Liver (tissue), 9 donors: ENCODE data around the gene TUFM. TPM values are rescaled to one million over a fixed set of nuclear protein-coding genes. Genes with fewer than 3 reads are reported as not detected.

ENCODE experiments used
- DNase-seq: peaks from one replicate; pipeline ENCODE4 v3.0.0-alpha.2; 2017; ENCODE audit warnings: low spot score
- H3K27ac ChIP-seq, 2 donors: one replicate each; pipeline ENCODE4 v1.7.0; 2013; ENCODE audit warnings: inconsistent platforms in 2 of 2, low read length in 2 of 2, control low read depth in 1 of 2, low read depth in 1 of 2, mild to moderate bottlenecking in 1 of 2
- H3K27me3 ChIP-seq, 4 donors: one replicate each; pipeline versions ENCODE4 v1.6.1 to v1.7.0; 2013; ENCODE audit warnings: low read length in 3 of 4, inconsistent platforms in 1 of 4, mild to moderate bottlenecking in 1 of 4, moderate library complexity in 1 of 4; ENCODE audit not compliant: control insufficient read depth in 4 of 4, insufficient read depth in 4 of 4
- H3K36me3 ChIP-seq, 4 donors: one replicate each; pipeline versions ENCODE4 v1.6.1 to v1.7.0; 2013; ENCODE audit warnings: low read length in 3 of 4, mild to moderate bottlenecking in 3 of 4, low read depth in 1 of 4, moderate library complexity in 1 of 4; ENCODE audit not compliant: control insufficient read depth in 4 of 4, insufficient read depth in 3 of 4
- H3K4me1 ChIP-seq, 4 donors: one replicate each; pipeline versions ENCODE4 v1.6.1 to v1.7.0; 2013; ENCODE audit warnings: low read length in 3 of 4, mild to moderate bottlenecking in 3 of 4, moderate library complexity in 1 of 4; ENCODE audit not compliant: control insufficient read depth in 4 of 4, insufficient read depth in 4 of 4
- H3K4me3 ChIP-seq, 3 donors: one replicate each; pipeline versions ENCODE4 v1.6.1 to v1.7.0; 2013; ENCODE audit warnings: low read length in 3 of 3, control low read depth in 1 of 3, low read depth in 1 of 3, mild to moderate bottlenecking in 1 of 3
- H3K9ac ChIP-seq, 2 donors: one replicate each; pipeline ENCODE4 v1.7.0; 2013; ENCODE audit warnings: low read length in 2 of 2, mild to moderate bottlenecking in 2 of 2, moderate library complexity in 2 of 2, control low read depth in 1 of 2, low read depth in 1 of 2
- H3K9me3 ChIP-seq, 4 donors: one replicate each; pipeline versions ENCODE4 v1.6.1 to v1.7.0; 2013; ENCODE audit warnings: low read length in 3 of 4; ENCODE audit not compliant: control insufficient read depth in 4 of 4
- ATF3 ChIP-seq: IDR thresholded peaks from 2 replicates; pipeline ENCODE4 v1.6.1; 2016; ENCODE audit warnings: antibody characterized with exemption
- CTCF ChIP-seq: fragments of 150-350 bp; IDR thresholded peaks from 2 replicates; pipeline ENCODE4 v1.5.1; 2017; ENCODE audit warnings: improper control_type of control experiment, low read depth, low read length; ENCODE audit not compliant: missing input control
- EGR1 ChIP-seq, 2 donors: IDR thresholded peaks; 2 replicates each; pipeline ENCODE4 v1.6.1; 2016 to 2018; ENCODE audit warnings: antibody characterized with exemption in 2 of 2, low read depth in 2 of 2
- FOXA1 ChIP-seq: IDR thresholded peaks from 2 replicates; pipeline ENCODE4 v1.6.1; 2016; ENCODE audit warnings: antibody characterized with exemption
- FOXA2 ChIP-seq: IDR thresholded peaks from 2 replicates; pipeline ENCODE4 v1.6.1; 2016; ENCODE audit warnings: antibody characterized with exemption
- GABPA ChIP-seq, 2 donors: IDR thresholded peaks in 1 of 2; conservative IDR thresholded peaks in 1 of 2; 2 replicates each; pipeline ENCODE4 v1.6.1; 2016; ENCODE audit warnings: antibody characterized with exemption in 2 of 2, mild to moderate bottlenecking in 1 of 2, moderate library complexity in 1 of 2
- HNF4A ChIP-seq, 2 donors: conservative IDR thresholded peaks; 2 replicates each; pipeline ENCODE4 v1.6.1; 2016; ENCODE audit warnings: antibody characterized with exemption in 2 of 2, mild to moderate bottlenecking in 2 of 2
- HNF4G ChIP-seq: IDR thresholded peaks from 2 replicates; pipeline ENCODE4 v1.6.1; 2016; ENCODE audit warnings: antibody characterized with exemption
- JUND ChIP-seq, 2 donors: IDR thresholded peaks; 2 replicates each; pipeline ENCODE4 v1.6.1; 2016; ENCODE audit warnings: antibody characterized with exemption in 2 of 2
- NR2F2 ChIP-seq: IDR thresholded peaks from 2 replicates; pipeline ENCODE4 v1.6.1; 2016; ENCODE audit warnings: antibody characterized with exemption
- RAD21 ChIP-seq, 2 donors: IDR thresholded peaks; 2 replicates each; pipeline ENCODE4 v1.6.1; 2016; ENCODE audit warnings: antibody characterized with exemption in 2 of 2, mild to moderate bottlenecking in 2 of 2
- RXRA ChIP-seq, 2 donors: IDR thresholded peaks; 2 replicates each; pipeline ENCODE4 v1.6.1; 2017 to 2018; ENCODE audit warnings: antibody characterized with exemption in 2 of 2, mild to moderate bottlenecking in 1 of 2
- TAF1 ChIP-seq: conservative IDR thresholded peaks from 2 replicates; pipeline ENCODE4 v1.6.1; 2016; ENCODE audit warnings: antibody characterized with exemption, mild to moderate bottlenecking
- ZBTB33 ChIP-seq: IDR thresholded peaks from 2 replicates; pipeline ENCODE4 v1.6.1; 2016; ENCODE audit warnings: antibody characterized with exemption
- WGBS: extraction: QIAGEN DNeasy Blood & Tissue Kit; methylation state at CpG from one replicate; pipeline ENCODE4 v1.1.7; 2013; 5-methylcytosine and 5-hydroxymethylcytosine counted together
- polyA plus RNA-seq, 2 donors: library from polyadenylated mRNA; stranded (reverse) in 1 of 2; unstranded in 1 of 2; fragments of 200-250 nt in 1 of 2; fragments of >200 nt in 1 of 2; fragmentation: Nextera tagmentation in 1 of 2; extraction: Ambion mirVana in 1 of 2; gene quantifications; one replicate each; pipeline versions ENCODE4 v1.2.1 to v1.2.3, GENCODE V29; 2013 to 2015
- total RNA-seq, 2 donors: library from RNA; depleted of rRNA; stranded (reverse); fragments of >200 nt; gene quantifications; one replicate each; pipeline ENCODE4 v1.2.3, GENCODE V29; 2014
- donor health status: healthy.
- donor health status: healthy.
- donor health status: healthy.
- donor health status: healthy.
- donor health status: healthy.

TUFM gene
- total and polyA plus RNA-seq, 4 donors: 90.4 to 191 (median 136) TPM

GRCh38 chr16:28867241-28867640 lies 21.1 kb upstream of the TUFM start:
- WGBS: 93% methylated on average over 13 of the region's 13 CpGs
- no peak overlapping the region for H3K4me3 ChIP-seq
- no peak for DNase-seq
- TF ChIP-seq RAD21 (IDR thresholded peaks at IDR 0.05): no peak
- no peak for TF ChIP-seq HNF4G
- no peak for TF ChIP-seq JUND (IDR thresholded peaks at IDR 0.05)
- no peak for TF ChIP-seq CTCF
- TF ChIP-seq HNF4A (conservative IDR thresholded peaks at IDR 0.05): no peak
- no peak for TF ChIP-seq EGR1 (IDR thresholded peaks at IDR 0.05; ENCODE audit: low read depth in 2 of 2)
- no peak for TF ChIP-seq TAF1
- no peak for TF ChIP-seq FOXA2
- H3K36me3 ChIP-seq: peaks cover 12 to 44% (median 25%) of the 10 kb centered on the region in 4 donors
- no peaks in the 10 kb centered on the region for H3K9me3 ChIP-seq
- H3K27ac ChIP-seq: no peak overlapping the region
- H3K9ac ChIP-seq: no peak overlapping the region
- H3K4me1 ChIP-seq: peaks cover 0 to 20% (median 17%) of the 10 kb centered on the region in 4 donors
- no peaks in the 10 kb centered on the region for H3K27me3 ChIP-seq

- Histone ChIP-seq H3K27ac (no peak overlapping the region), H3K4me3 (no peak overlapping the region), H3K9me3 (no peaks in the 10 kb centered on the region), H3K9ac (no peak overlapping the region), H3K27me3 (no peaks in the 10 kb centered on the region), H3K4me1 (peaks cover 0 to 20% (median 17%) of the 10 kb centered on the region in 4 donors), H3K36me3 (peaks cover 11 to 36% (median 23%) of the 10 kb centered on the region in 4 donors)
- TF ChIP-seq ZBTB33: no peak
- TF ChIP-seq FOXA2: no peak
- TF ChIP-seq RAD21 (IDR thresholded peaks at IDR 0.05): no peak
- no peak for TF ChIP-seq CTCF
- no peak for TF ChIP-seq ATF3
- TF ChIP-seq RXRA (IDR thresholded peaks at IDR 0.05): no peak
- no peak for TF ChIP-seq NR2F2
- TF ChIP-seq FOXA1: no peak
- no peak for TF ChIP-seq HNF4A (conservative IDR thresholded peaks at IDR 0.05)
- TF ChIP-seq GABPA (IDR thresholded peaks at IDR 0.05 in 1 of 2, conservative IDR thresholded peaks at IDR 0.05 in 1 of 2): no peak
- 88% methylated on average over 17 of the region's 17 CpGs for WGBS
- no peak for DNase-seq
Observed at GRCh38 chr16:28866454-28866804, 20.3 kb upstream of the TUFM start.
